ENCODE measurements around the gene UBE2R2.
"Not testable (repeated sequence)": the region's sequence is repeated elsewhere in the genome, so short reads cannot be mapped to it uniquely, and the experiment has no call there.

- TF ChIP-seq CTCF (IDR thresholded peaks at IDR 0.05) = not testable (repeated sequence)
- TF ChIP-seq POLR2AphosphoS5 (IDR thresholded peaks at IDR 0.05) = peak; percentile 30 to 80 (median 44)
These were observed 19.3 kb downstream of the UBE2R2 start for GRCh38 chr9:33836261-33836660.

Data from breast epithelium (tissue), 3 donors.